ENCODE measurements around the gene GMIP.
A peak's percentile ranks its signal among the peaks of the same experiment; 100 is the strongest.

The GMIP gene

GRCh38 chr19:19656451-19657396, 13.3 kb upstream of the GMIP start:
- no peak for DNase-seq

GRCh38 chr19:19655641-19656343, 12.3 kb upstream of the GMIP start:
- DNase-seq, result no peak

- no peak for DNase-seq
Measured at GRCh38 chr19:19655051-19655594, 11.7 kb upstream of the GMIP start.

- no peak for DNase-seq
Measured at GRCh38 chr19:19654441-19654840, 11.0 kb upstream of the GMIP start.

- DNase-seq, result no peak
Measured at GRCh38 chr19:19653597-19654147, 10.2 kb upstream of the GMIP start.

- DNase-seq, result no peak
Measured at GRCh38 chr19:19652482-19653295, 9.2 kb upstream of the GMIP start.

- no peak for DNase-seq
Measured at GRCh38 chr19:19651076-19651475, 7.6 kb upstream of the GMIP start.

- no peak for DNase-seq
Measured at GRCh38 chr19:19650331-19650730, 6.9 kb upstream of the GMIP start.

GRCh38 chr19:19649580-19649995, 6.1 kb upstream of the GMIP start:
- DNase-seq, result no peak

- no peak for DNase-seq
Measured at GRCh38 chr19:19649155-19649554, 5.7 kb upstream of the GMIP start.

- DNase-seq, result no peak
Measured at GRCh38 chr19:19647037-19647835, 3.8 kb upstream of the GMIP start.

GRCh38 chr19:19645233-19645870, 1.9 kb upstream of the GMIP start:
- DNase-seq, result no peak

- DNase-seq, result no peak
Measured at GRCh38 chr19:19644054-19644388, 564 bp upstream of the GMIP start.

- DNase-seq, result peak; percentile 58 to 69
Measured at GRCh38 chr19:19642506-19643157, 825 bp downstream of the GMIP start.

GRCh38 chr19:19637523-19638251, 5.8 kb downstream of the GMIP start:
- no peak for DNase-seq

- no peak for DNase-seq
Measured at GRCh38 chr19:19637186-19637522, 6.3 kb downstream of the GMIP start.

- DNase-seq, result no peak
Measured at GRCh38 chr19:19636573-19637185, 6.8 kb downstream of the GMIP start.

- no peak for DNase-seq
Measured at GRCh38 chr19:19635313-19635702, 8.1 kb downstream of the GMIP start.

- DNase-seq, result no peak
Measured at GRCh38 chr19:19634516-19635312, 8.7 kb downstream of the GMIP start.
